SK-N-SH (cell line): Measurements from ENCODE around the gene ZNF627.

Experiments
- EP300 ChIP-seq, 2 experiments: IDR thresholded peaks; 2 replicates each; pipeline versions ENCODE4 v1.4.0 to v1.6.1; 2012; ENCODE audit warnings: borderline replicate concordance in 1 of 2, low read depth in 1 of 2, low read length in 1 of 2
- FOSL2 ChIP-seq: IDR thresholded peaks from 2 replicates; pipeline ENCODE4 v1.4.0; 2012; ENCODE audit warnings: low read depth, mild to moderate bottlenecking, moderate library complexity, borderline replicate concordance
- FOXJ3 ChIP-seq: sonication (generic); formaldehyde crosslinking; IDR thresholded peaks from 2 replicates; pipeline ENCODE4 v1.5.1; 2020; ENCODE audit warnings: mild to moderate bottlenecking, missing genetic modification reagents
- POLR2AphosphoS5 ChIP-seq: IDR thresholded peaks from 2 replicates; pipeline ENCODE4 v1.6.1; 2012; ENCODE audit warnings: low read depth, low read length
- RAD21 ChIP-seq: IDR thresholded peaks from 2 replicates; pipeline ENCODE4 v1.6.1; 2012; ENCODE audit warnings: mild to moderate bottlenecking, low read length
- REST ChIP-seq: IDR thresholded peaks from 2 replicates; pipeline ENCODE4 v1.6.1; 2012; ENCODE audit warnings: mild to moderate bottlenecking, low read depth, low read length, moderate library complexity
- SIN3A ChIP-seq: IDR thresholded peaks from 2 replicates; pipeline ENCODE4 v1.6.1; 2012; ENCODE audit warnings: low read depth, mild to moderate bottlenecking, low read length, moderate library complexity, borderline replicate concordance
- SMC3 ChIP-seq: IDR thresholded peaks from 2 replicates; pipeline ENCODE4 v1.6.1; 2012; ENCODE audit warnings: low read depth, low read length, improper control_type of control experiment
- TCF12 ChIP-seq: IDR thresholded peaks from 2 replicates; pipeline ENCODE4 v1.4.0; 2012
- TEAD4 ChIP-seq: IDR thresholded peaks from 2 replicates; pipeline ENCODE4 v1.4.0; 2012; ENCODE audit warnings: mild to moderate bottlenecking, borderline replicate concordance; ENCODE audit not compliant: insufficient read depth
- USF2 ChIP-seq: fragments of 150-350 bp; IDR thresholded peaks from 2 replicates; pipeline ENCODE4 v1.6.1; 2017; ENCODE audit warnings: antibody characterized with exemption, low read length, low read depth, borderline replicate concordance
- TF ChIP-seq, protein P1 (sequence below): fragments of 200-600 bp; sonication (generic); IDR thresholded peaks from 2 replicates; pipeline ENCODE4 v1.6.1; 2017; ENCODE audit warnings: antibody characterized with exemption, mild to moderate bottlenecking, moderate library complexity

- TF ChIP-seq, protein P1, sequence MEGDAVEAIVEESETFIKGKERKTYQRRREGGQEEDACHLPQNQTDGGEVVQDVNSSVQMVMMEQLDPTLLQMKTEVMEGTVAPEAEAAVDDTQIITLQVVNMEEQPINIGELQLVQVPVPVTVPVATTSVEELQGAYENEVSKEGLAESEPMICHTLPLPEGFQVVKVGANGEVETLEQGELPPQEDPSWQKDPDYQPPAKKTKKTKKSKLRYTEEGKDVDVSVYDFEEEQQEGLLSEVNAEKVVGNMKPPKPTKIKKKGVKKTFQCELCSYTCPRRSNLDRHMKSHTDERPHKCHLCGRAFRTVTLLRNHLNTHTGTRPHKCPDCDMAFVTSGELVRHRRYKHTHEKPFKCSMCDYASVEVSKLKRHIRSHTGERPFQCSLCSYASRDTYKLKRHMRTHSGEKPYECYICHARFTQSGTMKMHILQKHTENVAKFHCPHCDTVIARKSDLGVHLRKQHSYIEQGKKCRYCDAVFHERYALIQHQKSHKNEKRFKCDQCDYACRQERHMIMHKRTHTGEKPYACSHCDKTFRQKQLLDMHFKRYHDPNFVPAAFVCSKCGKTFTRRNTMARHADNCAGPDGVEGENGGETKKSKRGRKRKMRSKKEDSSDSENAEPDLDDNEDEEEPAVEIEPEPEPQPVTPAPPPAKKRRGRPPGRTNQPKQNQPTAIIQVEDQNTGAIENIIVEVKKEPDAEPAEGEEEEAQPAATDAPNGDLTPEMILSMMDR = no peak
- TF ChIP-seq EP300 (IDR thresholded peaks at IDR 0.05; ENCODE audit: borderline replicate concordance in 1 of 2, low read depth in 1 of 2, low read length in 1 of 2) (no peak), POLR2AphosphoS5 (no peak), FOXJ3 (CRISPR knock-in tag) (no peak), RAD21 (no peak), USF2 (no peak), FOSL2 (no peak), REST (no peak), SIN3A (no peak), SMC3 (no peak), TEAD4 (no peak), TCF12 (no peak)
Measured at GRCh38 chr19:11651062-11651461, 53.8 kb downstream of the ZNF627 start.
